ENCODE results near the gene POM121L2.
A peak's percentile ranks its signal among the peaks of the same experiment; 100 is the strongest.

POM121L2 gene

GRCh38 chr6:27312146-27312949, at the start of gene POM121L2:
Gene POM121L2, minus strand, starts transcription at chr6:27312273. Its CDS starts 103 bp downstream, at chr6:27312170.
- peak; percentile 26 to 44 for DNase-seq (ENCODE audit: low read depth in 2 of 2)

- no peak for DNase-seq (ENCODE audit: low read depth in 2 of 2)
Measured at GRCh38 chr6:27359231-27359630, 47.2 kb upstream of the POM121L2 start.

GRCh38 chr6:27358786-27359185, 46.7 kb upstream of the POM121L2 start:
- no peak for DNase-seq (ENCODE audit: low read depth in 2 of 2)

- no peak for DNase-seq (ENCODE audit: low read depth in 2 of 2)
Measured at GRCh38 chr6:27352850-27353249, 40.8 kb upstream of the POM121L2 start.

- DNase-seq (ENCODE audit: low read depth in 2 of 2) = no peak
Measured at GRCh38 chr6:27334141-27334540, 22.1 kb upstream of the POM121L2 start.

- no peak for DNase-seq (ENCODE audit: low read depth in 2 of 2)
Measured at GRCh38 chr6:27333642-27334040, 21.6 kb upstream of the POM121L2 start.

- DNase-seq (ENCODE audit: low read depth in 2 of 2) = peak; percentile 24 to 32
Measured at GRCh38 chr6:27332692-27333641, 20.9 kb upstream of the POM121L2 start.

- no peak for DNase-seq (ENCODE audit: low read depth in 2 of 2)
Measured at GRCh38 chr6:27327023-27327738, 15.1 kb upstream of the POM121L2 start.

GRCh38 chr6:27321901-27322300, 9.8 kb upstream of the POM121L2 start:
- DNase-seq (ENCODE audit: low read depth in 2 of 2) = no peak

- DNase-seq (ENCODE audit: low read depth in 2 of 2) = no peak
Measured at GRCh38 chr6:27321370-27321769, 9.3 kb upstream of the POM121L2 start.

GRCh38 chr6:27318973-27319372, 6.9 kb upstream of the POM121L2 start:
- DNase-seq (ENCODE audit: low read depth in 2 of 2) = no peak

- no peak for DNase-seq (ENCODE audit: low read depth in 2 of 2)
Measured at GRCh38 chr6:27314046-27314445, 2.0 kb upstream of the POM121L2 start.

- DNase-seq (ENCODE audit: low read depth in 2 of 2) = no peak
Measured at GRCh38 chr6:27312950-27313271, 838 bp upstream of the POM121L2 start.

- no peak for DNase-seq (ENCODE audit: low read depth in 2 of 2)
Measured at GRCh38 chr6:27311806-27312145, 297 bp downstream of the POM121L2 start.

GRCh38 chr6:27303613-27304272, 8.3 kb downstream of the POM121L2 start:
- DNase-seq (ENCODE audit: low read depth in 2 of 2) = no peak

- DNase-seq (ENCODE audit: low read depth in 2 of 2) = peak in 1 of 2 donors; percentile 15
Measured at GRCh38 chr6:27297857-27298730, 14.0 kb downstream of the POM121L2 start.

GRCh38 chr6:27297484-27297856, 14.6 kb downstream of the POM121L2 start:
- DNase-seq (ENCODE audit: low read depth in 2 of 2) = no peak

GRCh38 chr6:27296106-27296783, 15.8 kb downstream of the POM121L2 start:
- DNase-seq (ENCODE audit: low read depth in 2 of 2) = no peak

GRCh38 chr6:27295301-27296079, 16.6 kb downstream of the POM121L2 start:
- no peak for DNase-seq (ENCODE audit: low read depth in 2 of 2)
